HG03196 (cell line): Measurements from ENCODE around the gene ATAD3A.
"Not testable (repeated sequence)": the region's sequence is repeated elsewhere in the genome, so short reads cannot be mapped to it uniquely, and the experiment has no call there.

Experiments used
- ATAC-seq: cut with Tn5 transposase; IDR thresholded peaks from one replicate; pipeline ENCODE4 v1.9.1; 2021; ENCODE audit not compliant: unreplicated experiment

Gene ATAD3A

GRCh38 chr1:1511533-1512285 is at the start of gene ATAD3A:
Gene ATAD3A, plus strand, starts transcription at chr1:1512162. Its CDS starts 107 bp downstream, at chr1:1512269.
- peak; percentile 79 for ATAC-seq

- no peak for ATAC-seq
These were observed 49.5 kb upstream of the ATAD3A start for GRCh38 chr1:1462318-1462966.

GRCh38 chr1:1463312-1463711 is 48.6 kb upstream of the ATAD3A start:
- no peak for ATAC-seq

GRCh38 chr1:1468196-1468985 is 43.6 kb upstream of the ATAD3A start:
- not testable (repeated sequence) for ATAC-seq

GRCh38 chr1:1470626-1471388 is 41.2 kb upstream of the ATAD3A start:
- ATAC-seq: no peak

GRCh38 chr1:1471389-1472052 is 40.4 kb upstream of the ATAD3A start, which contains the start of gene ATAD3B:
Gene ATAD3B, plus strand, starts transcription at chr1:1471765. Its CDS starts 120 bp downstream, at chr1:1471885.
- ATAC-seq: peak; percentile 87

- ATAC-seq: not testable (repeated sequence)
These were observed 39.7 kb upstream of the ATAD3A start for GRCh38 chr1:1472053-1472876.

GRCh38 chr1:1476011-1476410 is 36.0 kb upstream of the ATAD3A start:
- not testable (repeated sequence) for ATAC-seq

- no peak for ATAC-seq
These were observed 34.8 kb upstream of the ATAD3A start for GRCh38 chr1:1477206-1477605.

- no peak for ATAC-seq
These were observed 32.1 kb upstream of the ATAD3A start for GRCh38 chr1:1479547-1480487.

GRCh38 chr1:1480488-1480867 is 31.5 kb upstream of the ATAD3A start:
- not testable (repeated sequence) for ATAC-seq

GRCh38 chr1:1481811-1482210 is 30.2 kb upstream of the ATAD3A start:
- not testable (repeated sequence) for ATAC-seq

GRCh38 chr1:1482856-1483255 is 29.1 kb upstream of the ATAD3A start:
- no peak for ATAC-seq

GRCh38 chr1:1483714-1484113 is 28.2 kb upstream of the ATAD3A start:
- no peak for ATAC-seq

- ATAC-seq: not testable (repeated sequence)
These were observed 26.8 kb upstream of the ATAD3A start for GRCh38 chr1:1484976-1485750.

GRCh38 chr1:1485755-1486317 is 26.1 kb upstream of the ATAD3A start:
- not testable (repeated sequence) for ATAC-seq

- ATAC-seq: no peak
These were observed 24.3 kb upstream of the ATAD3A start for GRCh38 chr1:1487701-1488100.
